Suppressor macrophage treated with lipopolysaccharide for 4 hours (primary cell): ENCODE data around the gene LLGL1.
"Not testable (repeated sequence)": the region's sequence is repeated elsewhere in the genome, so short reads cannot be mapped to it uniquely, and the experiment has no call there.

Source experiments
- DNase-seq: peaks from one replicate; pipeline ENCODE4 v3.0.0-alpha.2; 2020

The LLGL1 gene

GRCh38 chr17:18194804-18195203, 30.6 kb upstream of the LLGL1 start:
- DNase-seq, result no peak

GRCh38 chr17:18195246-18195645, 30.2 kb upstream of the LLGL1 start:
- no peak for DNase-seq

DNA sequence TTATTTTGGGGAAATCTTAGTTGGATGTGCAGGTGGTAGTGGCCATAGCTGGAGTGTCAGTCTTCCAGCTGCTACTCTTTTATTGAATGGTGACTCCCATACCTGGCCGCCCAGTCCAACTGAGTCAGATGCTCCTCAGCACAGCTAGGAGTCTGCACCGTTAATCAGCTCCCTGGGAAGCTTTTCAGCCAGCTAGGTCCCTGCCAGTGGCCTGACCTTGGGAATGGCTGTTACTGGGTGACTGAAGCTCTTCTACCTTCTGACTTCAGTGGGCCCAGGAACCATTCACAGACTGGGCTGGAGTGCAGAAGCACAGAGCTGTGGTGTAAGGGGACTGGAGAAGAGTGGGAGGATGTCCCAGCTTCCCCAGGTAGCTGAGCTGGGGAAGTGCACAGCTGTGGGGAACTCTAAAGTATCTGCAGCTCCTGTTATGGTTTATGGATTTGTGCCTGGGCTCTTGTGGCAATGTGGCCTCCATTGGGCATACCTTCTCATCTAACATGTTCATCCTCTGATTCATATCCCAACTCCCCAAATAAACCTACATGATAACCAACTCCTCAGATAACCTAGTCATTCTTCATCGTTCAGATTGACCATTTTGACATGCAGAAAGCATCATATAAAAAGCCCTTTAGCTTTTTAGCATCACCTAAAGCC, 27.8 kb upstream of the LLGL1 start:
- DNase-seq, result no peak

GRCh38 chr17:18198530-18198929, 26.9 kb upstream of the LLGL1 start:
- DNase-seq, result no peak

- DNase-seq, result no peak
These were observed 24.3 kb upstream of the LLGL1 start for GRCh38 chr17:18201108-18201507.

GRCh38 chr17:18203308-18203707, 22.1 kb upstream of the LLGL1 start:
- no peak for DNase-seq

- no peak for DNase-seq
These were observed 19.6 kb upstream of the LLGL1 start for GRCh38 chr17:18205861-18206260.

GRCh38 chr17:18206962-18207361, 18.5 kb upstream of the LLGL1 start:
- DNase-seq, result no peak

GRCh38 chr17:18208092-18208491, 17.3 kb upstream of the LLGL1 start:
- DNase-seq, result no peak

DNA sequence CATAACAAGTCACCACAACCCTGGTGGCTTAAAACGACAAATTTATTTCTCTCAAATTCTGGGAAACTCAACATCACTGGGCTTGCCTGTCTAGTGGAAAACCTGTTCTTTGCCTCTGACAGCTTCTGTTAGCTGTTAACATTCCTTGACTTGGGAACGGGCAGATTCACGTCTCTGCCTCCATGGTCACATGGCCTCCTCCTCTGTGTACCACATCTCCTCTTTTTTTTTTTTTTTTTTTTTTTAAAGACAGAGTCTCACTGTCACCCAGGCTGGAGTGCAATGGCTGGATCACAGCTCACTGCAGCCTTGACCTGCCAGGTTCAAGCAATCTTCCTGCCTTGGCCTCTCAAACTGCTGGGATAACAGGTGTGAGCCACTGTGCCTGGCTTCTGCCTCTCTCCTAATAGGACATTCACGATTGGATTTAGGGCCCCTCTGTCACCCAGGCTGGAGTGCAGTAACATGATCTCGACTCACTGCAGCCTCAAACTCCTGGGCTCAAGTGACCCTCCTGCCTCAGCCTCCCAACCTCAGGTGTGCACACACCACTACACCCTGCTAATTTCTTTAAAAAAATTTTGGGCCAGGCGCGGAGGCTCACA, 11.7 kb upstream of the LLGL1 start:
- DNase-seq, result no peak

- not testable (repeated sequence) for DNase-seq
These were observed 8.5 kb upstream of the LLGL1 start for GRCh38 chr17:18216906-18217305.

DNA sequence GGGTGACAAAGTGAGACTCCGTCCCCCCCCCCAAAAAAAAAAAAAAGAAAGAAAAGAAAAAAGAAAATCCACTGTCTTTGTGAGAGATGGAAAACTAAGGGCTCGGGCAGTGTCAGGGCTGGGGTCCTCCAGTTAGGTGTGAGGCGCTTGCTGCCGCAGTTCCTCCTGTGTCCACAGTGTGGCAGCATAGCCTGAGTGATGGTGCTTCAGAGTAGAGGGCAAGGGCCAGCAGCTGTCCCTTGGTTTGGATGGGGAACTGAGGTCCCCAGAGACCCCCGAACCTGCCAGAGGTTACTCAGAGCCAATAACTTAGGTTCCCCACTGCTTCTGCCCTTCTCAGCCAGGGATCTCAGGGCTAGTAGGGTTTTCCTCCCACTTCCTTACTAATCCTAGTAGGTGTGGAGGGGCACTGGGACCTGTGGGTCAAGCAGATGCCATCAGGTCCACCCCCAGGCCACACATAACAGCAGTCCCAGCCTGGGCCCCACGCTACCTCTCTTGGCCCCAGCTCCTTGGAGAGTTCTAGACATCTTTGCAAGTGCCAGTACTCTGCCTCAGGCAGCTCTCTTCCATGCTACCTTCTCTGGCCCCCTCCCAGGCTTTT, 7.9 kb upstream of the LLGL1 start:
- DNase-seq, result peak; percentile 78

- DNase-seq, result peak; percentile 23
These were observed 6.5 kb upstream of the LLGL1 start for GRCh38 chr17:18218756-18219415.

DNA sequence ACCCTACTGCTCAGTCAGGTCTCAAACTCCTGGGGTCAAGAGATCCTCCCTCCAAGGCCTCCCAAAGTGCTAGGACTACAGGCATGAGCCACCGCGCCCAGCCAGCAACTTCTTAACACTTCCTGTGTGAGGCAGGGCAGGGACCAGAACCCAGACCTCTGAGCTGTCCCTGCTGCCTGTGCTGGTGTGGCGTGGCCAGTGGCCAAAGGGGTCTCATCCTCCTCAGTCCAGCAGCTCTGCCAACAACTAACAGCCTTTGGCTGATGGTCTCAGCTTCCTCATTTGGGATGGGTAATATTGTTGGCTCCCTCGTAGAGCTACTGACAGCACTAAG, 1.4 kb upstream of the LLGL1 start:
- no peak for DNase-seq

DNA sequence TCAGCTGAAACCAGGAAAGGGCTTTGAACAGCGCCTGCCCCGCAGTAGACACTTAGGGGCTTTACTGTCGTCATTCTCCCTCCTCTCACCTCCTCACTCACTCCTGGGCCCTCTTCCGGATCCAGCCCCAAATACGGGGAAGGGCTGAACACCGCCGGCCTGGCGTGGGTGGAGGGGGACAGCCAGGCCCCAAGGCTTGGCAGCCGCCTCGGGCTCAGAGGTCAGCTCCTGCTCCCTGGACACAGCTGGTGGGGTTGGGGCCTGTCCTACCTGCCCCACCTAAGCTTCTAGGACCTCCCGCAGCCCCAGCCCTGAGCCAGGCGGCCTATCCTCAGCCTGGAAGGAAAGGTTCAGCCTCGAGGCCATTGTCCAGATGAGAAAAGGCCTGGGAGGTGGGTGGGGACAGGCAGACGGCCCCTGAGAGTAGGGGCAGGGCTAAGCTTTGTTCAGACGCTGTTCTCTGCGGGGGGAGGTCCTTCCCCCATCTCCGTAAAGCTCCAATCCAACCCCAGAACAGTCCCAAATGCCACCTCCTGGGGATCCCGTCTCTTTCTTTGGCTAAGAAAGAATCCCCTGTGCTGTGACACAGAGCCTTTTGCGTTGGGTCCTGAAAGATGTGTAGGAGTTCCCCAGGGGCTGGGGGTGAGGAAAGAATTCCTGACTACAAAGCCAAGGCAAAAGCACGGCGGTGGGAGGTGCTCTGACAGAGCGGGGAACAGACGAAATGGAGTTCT, 881 bp upstream of the LLGL1 start:
- no peak for DNase-seq

DNA sequence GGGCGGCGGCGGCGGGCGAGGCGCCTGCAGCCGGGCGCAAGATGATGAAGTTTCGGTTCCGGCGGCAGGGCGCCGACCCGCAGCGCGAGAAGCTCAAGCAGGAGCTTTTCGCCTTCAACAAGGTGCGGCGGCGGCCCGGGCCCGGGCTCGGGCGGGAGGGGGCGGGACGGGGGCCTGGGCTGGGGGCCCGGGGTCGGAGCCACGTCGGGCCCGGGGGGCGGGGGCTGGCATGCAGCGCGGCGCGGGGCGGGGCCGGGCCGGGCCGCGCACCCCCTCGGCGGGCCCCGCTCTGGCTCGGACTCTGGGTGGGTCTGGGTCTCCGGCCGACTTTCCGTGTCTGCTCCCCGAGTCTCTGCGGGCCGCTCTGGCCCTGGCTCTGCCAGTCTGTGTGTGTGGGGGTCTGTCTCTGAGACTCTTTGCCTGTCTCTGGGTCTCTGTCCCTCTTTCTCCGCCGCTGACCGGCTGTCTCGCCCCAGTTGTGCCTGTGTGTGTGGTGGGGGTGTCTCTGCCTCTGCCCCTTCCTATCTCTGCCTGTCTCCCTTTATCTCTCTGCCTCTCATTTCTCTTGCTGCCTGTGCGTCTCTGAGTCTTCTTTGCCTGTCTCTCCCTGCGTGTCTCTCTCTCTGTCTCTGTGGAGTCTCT, 328 bp downstream of the LLGL1 start:
- DNase-seq, result no peak

DNA sequence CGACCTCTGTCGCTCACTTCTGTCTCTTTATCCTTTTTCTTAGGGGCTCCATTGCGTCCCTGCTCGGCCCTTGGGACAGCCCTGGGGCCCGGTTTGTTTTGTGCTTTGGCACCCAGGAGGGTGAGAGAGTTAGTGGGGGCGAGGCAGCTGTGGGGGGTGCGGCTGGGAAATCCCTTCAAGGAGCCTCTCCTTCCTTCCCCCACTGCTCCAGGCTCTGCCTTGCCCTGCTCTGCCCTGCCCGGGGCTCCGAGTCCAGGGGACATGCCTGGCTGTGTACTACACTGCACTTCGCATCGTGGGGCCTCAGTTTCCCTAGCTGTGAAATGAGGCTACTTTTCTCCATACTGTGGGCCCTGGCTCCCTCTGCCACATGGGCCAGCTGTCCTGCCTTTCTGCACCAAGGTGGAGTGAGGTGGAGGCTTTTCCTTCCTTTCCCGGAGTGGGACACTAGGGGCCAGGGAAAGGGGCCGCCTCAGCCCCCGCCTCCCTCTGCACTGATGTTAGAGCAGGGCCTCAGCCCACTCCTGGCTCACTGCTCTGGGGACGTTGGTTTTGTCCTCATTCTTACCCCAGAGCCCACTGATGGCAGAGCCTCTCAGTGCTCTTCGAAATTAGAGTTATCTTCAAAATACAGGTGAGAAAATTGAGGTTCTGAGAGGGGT, 980 bp downstream of the LLGL1 start:
- peak; percentile 21 for DNase-seq

DNA sequence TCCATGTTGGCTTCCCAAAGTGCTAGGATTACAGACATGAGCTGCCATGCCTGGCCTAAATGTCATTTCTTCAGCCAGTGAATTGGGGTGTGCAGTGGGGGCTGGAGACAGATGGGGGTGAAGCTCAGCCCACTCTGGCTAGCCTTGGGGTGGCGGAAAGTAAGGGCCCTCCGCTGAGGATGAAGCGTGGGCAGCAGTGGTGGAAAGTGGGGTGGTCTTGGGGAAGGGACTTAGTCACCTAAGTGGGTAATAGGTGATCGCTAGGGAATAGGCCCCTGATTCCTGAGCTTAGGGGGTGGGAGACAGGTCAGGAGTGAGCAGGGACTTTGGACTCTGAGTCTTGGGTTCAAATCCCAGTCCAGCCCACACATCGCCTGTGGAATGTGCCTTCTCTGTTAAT, 2.2 kb downstream of the LLGL1 start:
- no peak for DNase-seq

DNA sequence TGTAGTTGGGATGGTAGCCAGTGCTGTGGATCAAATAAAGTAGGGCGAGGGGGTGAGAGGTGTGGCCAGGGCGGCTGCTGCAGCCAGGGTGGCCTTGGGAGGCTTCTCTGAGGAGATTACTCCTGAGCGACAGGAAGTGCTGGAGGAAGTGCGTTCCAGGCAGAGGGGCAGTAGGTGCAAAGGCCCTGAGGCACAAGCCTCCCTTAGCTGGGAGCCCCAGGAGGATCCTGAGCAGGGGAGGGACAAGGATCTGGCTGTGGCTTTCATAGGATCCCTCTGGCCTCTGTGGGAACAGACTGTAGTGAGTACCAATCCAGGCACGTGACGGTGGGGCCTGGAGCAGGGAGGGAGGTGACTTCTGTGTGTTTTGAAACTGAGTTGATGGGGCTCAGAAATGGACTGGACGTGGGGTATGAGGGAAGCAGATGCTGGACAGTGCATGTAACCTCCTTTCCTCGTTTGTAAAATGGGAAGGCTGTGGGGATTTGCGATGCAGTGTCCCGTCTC, 2.8 kb downstream of the LLGL1 start:
- DNase-seq, result no peak

DNA sequence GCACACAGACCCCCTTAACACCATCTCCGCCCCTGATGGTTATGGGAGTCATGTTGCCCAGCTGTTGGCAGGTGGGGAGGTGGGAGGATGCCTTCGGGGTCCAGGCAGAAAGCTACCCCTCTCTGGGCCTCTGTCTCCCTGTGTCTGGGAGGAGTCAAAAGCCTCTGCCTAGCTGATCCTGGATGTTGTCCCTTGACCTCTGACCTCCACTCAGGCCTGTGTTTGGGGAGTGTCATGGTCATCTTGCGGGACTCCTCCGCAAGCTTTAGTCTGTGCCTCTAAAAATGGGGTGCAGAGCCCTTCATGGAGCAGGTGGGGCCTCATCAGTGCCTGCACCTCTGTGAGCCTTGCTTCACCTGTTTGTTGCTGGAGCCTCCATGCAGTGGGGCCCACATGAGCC, 3.8 kb downstream of the LLGL1 start:
- no peak for DNase-seq

- no peak for DNase-seq
These were observed 4.3 kb downstream of the LLGL1 start for GRCh38 chr17:18229771-18230170.
